Suprapubic skin (tissue), 4 donors: ENCODE measurements around the gene CEACAM4.

Experiments used
- CTCF ChIP-seq, 2 donors: fragments of 200-600 bp in 1 of 2; fragments of 450-650 bp in 1 of 2; sonication (generic) in 1 of 2; IDR thresholded peaks; one replicate each; pipeline ENCODE4 v1.5.1; 2016 to 2019; ENCODE audit warnings: antibody characterized with exemption in 2 of 2, mild to moderate bottlenecking in 1 of 2, moderate library complexity in 1 of 2
- POLR2A ChIP-seq, 2 donors: fragments of 450-650 bp; IDR thresholded peaks; one replicate each; pipeline ENCODE4 v1.6.1; 2017; ENCODE audit warnings: antibody characterized with exemption in 2 of 2, mild to moderate bottlenecking in 2 of 2, moderate library complexity in 2 of 2
- POLR2AphosphoS5 ChIP-seq, 3 donors: sonication (generic); formaldehyde crosslinking; IDR thresholded peaks; one replicate each; pipeline ENCODE4 v1.6.1; 2017; ENCODE audit warnings: antibody characterized with exemption in 3 of 3

GRCh38 chr19:41626278-41626677, 596 bp downstream of the CEACAM4 start:
- no peak for TF ChIP-seq CTCF (IDR thresholded peaks at IDR 0.05)
- no peak for TF ChIP-seq POLR2AphosphoS5 (IDR thresholded peaks at IDR 0.05)
- no peak for TF ChIP-seq POLR2A (IDR thresholded peaks at IDR 0.05)
